Measurements from ENCODE around the gene PLEKHA8.

- no peak for TF ChIP-seq GATA3 (IDR thresholded peaks at IDR 0.05; ENCODE audit: low read depth, low read length)
- TF ChIP-seq GATA2 (IDR thresholded peaks at IDR 0.05; ENCODE audit: low read depth, low read length) = no peak
These were observed 5.2 kb upstream of the PLEKHA8 start for GRCh38 chr7:30022991-30023390.
